Stimulated activated CD4-positive, alpha-beta T cell treated with anti-CD3 and anti-CD28 coated beads, Interleukin-15, amount 100 ng/mL, for 48 hours (primary cell): Measurements from ENCODE around the gene SLC29A3.
"Not testable (repeated sequence)": the region's sequence is repeated elsewhere in the genome, so short reads cannot be mapped to it uniquely, and the experiment has no call there.

Source experiments
- DNase-seq, 2 donors: peaks; one replicate each; pipeline ENCODE4 v3.0.0-alpha.2; 2020; ENCODE audit warnings: low read depth in 2 of 2

The SLC29A3 gene

GRCh38 chr10:71283876-71284275, 35.2 kb upstream of the SLC29A3 start:
- no peak for DNase-seq

- no peak for DNase-seq
Measured at GRCh38 chr10:71284544-71285179, 34.4 kb upstream of the SLC29A3 start.

- DNase-seq = peak in 1 of 2 donors; percentile 10
Measured at GRCh38 chr10:71285180-71285545, 33.9 kb upstream of the SLC29A3 start.

GRCh38 chr10:71285986-71286385, 33.1 kb upstream of the SLC29A3 start:
- no peak for DNase-seq

- DNase-seq = no peak
Measured at GRCh38 chr10:71286521-71287294, 32.4 kb upstream of the SLC29A3 start.

- no peak for DNase-seq
Measured at GRCh38 chr10:71287456-71287855, 31.6 kb upstream of the SLC29A3 start.

GRCh38 chr10:71288461-71288860, 30.6 kb upstream of the SLC29A3 start:
- no peak for DNase-seq

GRCh38 chr10:71289421-71290130, 29.5 kb upstream of the SLC29A3 start:
- no peak for DNase-seq

- DNase-seq = no peak
Measured at GRCh38 chr10:71290331-71290730, 28.7 kb upstream of the SLC29A3 start.

- DNase-seq = no peak
Measured at GRCh38 chr10:71290806-71291527, 28.1 kb upstream of the SLC29A3 start.

- DNase-seq = no peak
Measured at GRCh38 chr10:71291528-71291900, 27.5 kb upstream of the SLC29A3 start.

GRCh38 chr10:71292624-71293445, 26.2 kb upstream of the SLC29A3 start:
- no peak for DNase-seq

- no peak for DNase-seq
Measured at GRCh38 chr10:71293446-71294084, 25.5 kb upstream of the SLC29A3 start.

- no peak for DNase-seq
Measured at GRCh38 chr10:71294091-71294561, 24.9 kb upstream of the SLC29A3 start.

- no peak for DNase-seq
Measured at GRCh38 chr10:71294856-71295255, 24.2 kb upstream of the SLC29A3 start.

- no peak for DNase-seq
Measured at GRCh38 chr10:71295641-71296040, 23.4 kb upstream of the SLC29A3 start.

- no peak for DNase-seq
Measured at GRCh38 chr10:71296086-71296485, 23.0 kb upstream of the SLC29A3 start.

- not testable (repeated sequence) for DNase-seq
Measured at GRCh38 chr10:71296811-71297210, 22.2 kb upstream of the SLC29A3 start.

GRCh38 chr10:71297343-71297742, 21.7 kb upstream of the SLC29A3 start:
- DNase-seq = no peak

GRCh38 chr10:71299071-71299785, 19.8 kb upstream of the SLC29A3 start:
- DNase-seq = no peak
